Liver (tissue), 9 donors: ENCODE measurements around the gene EEFSEC. TPM values are rescaled to one million over a fixed set of nuclear protein-coding genes. Genes with fewer than 3 reads are reported as not detected.

Experiments used
- DNase-seq: peaks from one replicate; pipeline ENCODE4 v3.0.0-alpha.2; 2017; ENCODE audit warnings: low spot score
- H3K27ac ChIP-seq, 2 donors: one replicate each; pipeline ENCODE4 v1.7.0; 2013; ENCODE audit warnings: inconsistent platforms in 2 of 2, low read length in 2 of 2, control low read depth in 1 of 2, low read depth in 1 of 2, mild to moderate bottlenecking in 1 of 2
- H3K27me3 ChIP-seq, 4 donors: one replicate each; pipeline versions ENCODE4 v1.6.1 to v1.7.0; 2013; ENCODE audit warnings: low read length in 3 of 4, inconsistent platforms in 1 of 4, mild to moderate bottlenecking in 1 of 4, moderate library complexity in 1 of 4; ENCODE audit not compliant: control insufficient read depth in 4 of 4, insufficient read depth in 4 of 4
- H3K36me3 ChIP-seq, 4 donors: one replicate each; pipeline versions ENCODE4 v1.6.1 to v1.7.0; 2013; ENCODE audit warnings: low read length in 3 of 4, mild to moderate bottlenecking in 3 of 4, low read depth in 1 of 4, moderate library complexity in 1 of 4; ENCODE audit not compliant: control insufficient read depth in 4 of 4, insufficient read depth in 3 of 4
- H3K4me1 ChIP-seq, 4 donors: one replicate each; pipeline versions ENCODE4 v1.6.1 to v1.7.0; 2013; ENCODE audit warnings: low read length in 3 of 4, mild to moderate bottlenecking in 3 of 4, moderate library complexity in 1 of 4; ENCODE audit not compliant: control insufficient read depth in 4 of 4, insufficient read depth in 4 of 4
- H3K4me3 ChIP-seq, 3 donors: one replicate each; pipeline versions ENCODE4 v1.6.1 to v1.7.0; 2013; ENCODE audit warnings: low read length in 3 of 3, control low read depth in 1 of 3, low read depth in 1 of 3, mild to moderate bottlenecking in 1 of 3
- H3K9ac ChIP-seq, 2 donors: one replicate each; pipeline ENCODE4 v1.7.0; 2013; ENCODE audit warnings: low read length in 2 of 2, mild to moderate bottlenecking in 2 of 2, moderate library complexity in 2 of 2, control low read depth in 1 of 2, low read depth in 1 of 2
- H3K9me3 ChIP-seq, 4 donors: one replicate each; pipeline versions ENCODE4 v1.6.1 to v1.7.0; 2013; ENCODE audit warnings: low read length in 3 of 4; ENCODE audit not compliant: control insufficient read depth in 4 of 4
- EGR1 ChIP-seq, 2 donors: IDR thresholded peaks; 2 replicates each; pipeline ENCODE4 v1.6.1; 2016 to 2018; ENCODE audit warnings: antibody characterized with exemption in 2 of 2, low read depth in 2 of 2
- FOXA1 ChIP-seq: IDR thresholded peaks from 2 replicates; pipeline ENCODE4 v1.6.1; 2016; ENCODE audit warnings: antibody characterized with exemption
- FOXA2 ChIP-seq: IDR thresholded peaks from 2 replicates; pipeline ENCODE4 v1.6.1; 2016; ENCODE audit warnings: antibody characterized with exemption
- GABPA ChIP-seq, 2 donors: IDR thresholded peaks in 1 of 2; conservative IDR thresholded peaks in 1 of 2; 2 replicates each; pipeline ENCODE4 v1.6.1; 2016; ENCODE audit warnings: antibody characterized with exemption in 2 of 2, mild to moderate bottlenecking in 1 of 2, moderate library complexity in 1 of 2
- HNF4A ChIP-seq, 2 donors: conservative IDR thresholded peaks; 2 replicates each; pipeline ENCODE4 v1.6.1; 2016; ENCODE audit warnings: antibody characterized with exemption in 2 of 2, mild to moderate bottlenecking in 2 of 2
- HNF4G ChIP-seq: IDR thresholded peaks from 2 replicates; pipeline ENCODE4 v1.6.1; 2016; ENCODE audit warnings: antibody characterized with exemption
- JUND ChIP-seq, 2 donors: IDR thresholded peaks; 2 replicates each; pipeline ENCODE4 v1.6.1; 2016; ENCODE audit warnings: antibody characterized with exemption in 2 of 2
- NR2F2 ChIP-seq: IDR thresholded peaks from 2 replicates; pipeline ENCODE4 v1.6.1; 2016; ENCODE audit warnings: antibody characterized with exemption
- RAD21 ChIP-seq, 2 donors: IDR thresholded peaks; 2 replicates each; pipeline ENCODE4 v1.6.1; 2016; ENCODE audit warnings: antibody characterized with exemption in 2 of 2, mild to moderate bottlenecking in 2 of 2
- RXRA ChIP-seq, 2 donors: IDR thresholded peaks; 2 replicates each; pipeline ENCODE4 v1.6.1; 2017 to 2018; ENCODE audit warnings: antibody characterized with exemption in 2 of 2, mild to moderate bottlenecking in 1 of 2
- SP1 ChIP-seq: IDR thresholded peaks from 2 replicates; pipeline ENCODE4 v1.6.1; 2018; ENCODE audit warnings: antibody characterized with exemption, mild to moderate bottlenecking
- TAF1 ChIP-seq: conservative IDR thresholded peaks from 2 replicates; pipeline ENCODE4 v1.6.1; 2016; ENCODE audit warnings: antibody characterized with exemption, mild to moderate bottlenecking
- YY1 ChIP-seq: IDR thresholded peaks from 2 replicates; pipeline ENCODE4 v1.6.1; 2016; ENCODE audit warnings: antibody characterized with exemption, mild to moderate bottlenecking
- WGBS: extraction: QIAGEN DNeasy Blood & Tissue Kit; methylation state at CpG from one replicate; pipeline ENCODE4 v1.1.7; 2013; 5-methylcytosine and 5-hydroxymethylcytosine counted together
- polyA plus RNA-seq, 2 donors: library from polyadenylated mRNA; stranded (reverse) in 1 of 2; unstranded in 1 of 2; fragments of 200-250 nt in 1 of 2; fragments of >200 nt in 1 of 2; fragmentation: Nextera tagmentation in 1 of 2; extraction: Ambion mirVana in 1 of 2; gene quantifications; one replicate each; pipeline versions ENCODE4 v1.2.1 to v1.2.3, GENCODE V29; 2013 to 2015
- total RNA-seq, 2 donors: library from RNA; depleted of rRNA; stranded (reverse); fragments of >200 nt; gene quantifications; one replicate each; pipeline ENCODE4 v1.2.3, GENCODE V29; 2014
- TF ChIP-seq, protein P1 (sequence below): IDR thresholded peaks from 2 replicates; pipeline ENCODE4 v1.6.1; 2016; ENCODE audit warnings: antibody characterized with exemption, mild to moderate bottlenecking
- TF ChIP-seq, protein P2 (sequence below): IDR thresholded peaks from 2 replicates; pipeline ENCODE4 v1.6.1; 2016; ENCODE audit warnings: antibody characterized with exemption
- TF ChIP-seq, protein P3 (sequence below): IDR thresholded peaks from 2 replicates; pipeline ENCODE4 v1.6.1; 2016; ENCODE audit warnings: antibody characterized with exemption
- TF ChIP-seq, protein P4 (sequence below): fragments of 150-350 bp; IDR thresholded peaks from 2 replicates; pipeline ENCODE4 v1.5.1; 2017; ENCODE audit warnings: improper control_type of control experiment, low read depth, low read length; ENCODE audit not compliant: missing input control
- TF ChIP-seq, protein P5 (sequence below): IDR thresholded peaks from 2 replicates; pipeline ENCODE4 v1.6.1; 2016; ENCODE audit warnings: antibody characterized with exemption
- donor health status: healthy.
- donor health status: healthy.
- donor health status: healthy.
- donor health status: healthy.
- donor health status: healthy.

The EEFSEC gene
- total and polyA plus RNA-seq, 4 donors = 8.4 to 13.1 (median 10.7) TPM

- Histone ChIP-seq H3K27ac (no peak overlapping the region), H3K27me3 (no peaks in the 10 kb centered on the region), H3K4me3 (no peak overlapping the region), H3K9ac (no peak overlapping the region), H3K4me1 (peaks cover 5 to 20% (median 10%) of the 10 kb centered on the region in 4 donors), H3K36me3 (no peaks in the 10 kb centered on the region), H3K9me3 (no peaks in the 10 kb centered on the region)
- TF ChIP-seq JUND (IDR thresholded peaks at IDR 0.05) (no peak), FOXA2 (no peak), YY1 (no peak), RXRA (IDR thresholded peaks at IDR 0.05) (no peak), HNF4A (conservative IDR thresholded peaks at IDR 0.05) (no peak), EGR1 (IDR thresholded peaks at IDR 0.05; ENCODE audit: low read depth in 2 of 2) (no peak), HNF4G (no peak), RAD21 (IDR thresholded peaks at IDR 0.05) (no peak), GABPA (IDR thresholded peaks at IDR 0.05 in 1 of 2, conservative IDR thresholded peaks at IDR 0.05 in 1 of 2) (no peak), NR2F2 (no peak), FOXA1 (no peak), SP1 (no peak), TAF1 (no peak)
- TF ChIP-seq, protein P1, sequence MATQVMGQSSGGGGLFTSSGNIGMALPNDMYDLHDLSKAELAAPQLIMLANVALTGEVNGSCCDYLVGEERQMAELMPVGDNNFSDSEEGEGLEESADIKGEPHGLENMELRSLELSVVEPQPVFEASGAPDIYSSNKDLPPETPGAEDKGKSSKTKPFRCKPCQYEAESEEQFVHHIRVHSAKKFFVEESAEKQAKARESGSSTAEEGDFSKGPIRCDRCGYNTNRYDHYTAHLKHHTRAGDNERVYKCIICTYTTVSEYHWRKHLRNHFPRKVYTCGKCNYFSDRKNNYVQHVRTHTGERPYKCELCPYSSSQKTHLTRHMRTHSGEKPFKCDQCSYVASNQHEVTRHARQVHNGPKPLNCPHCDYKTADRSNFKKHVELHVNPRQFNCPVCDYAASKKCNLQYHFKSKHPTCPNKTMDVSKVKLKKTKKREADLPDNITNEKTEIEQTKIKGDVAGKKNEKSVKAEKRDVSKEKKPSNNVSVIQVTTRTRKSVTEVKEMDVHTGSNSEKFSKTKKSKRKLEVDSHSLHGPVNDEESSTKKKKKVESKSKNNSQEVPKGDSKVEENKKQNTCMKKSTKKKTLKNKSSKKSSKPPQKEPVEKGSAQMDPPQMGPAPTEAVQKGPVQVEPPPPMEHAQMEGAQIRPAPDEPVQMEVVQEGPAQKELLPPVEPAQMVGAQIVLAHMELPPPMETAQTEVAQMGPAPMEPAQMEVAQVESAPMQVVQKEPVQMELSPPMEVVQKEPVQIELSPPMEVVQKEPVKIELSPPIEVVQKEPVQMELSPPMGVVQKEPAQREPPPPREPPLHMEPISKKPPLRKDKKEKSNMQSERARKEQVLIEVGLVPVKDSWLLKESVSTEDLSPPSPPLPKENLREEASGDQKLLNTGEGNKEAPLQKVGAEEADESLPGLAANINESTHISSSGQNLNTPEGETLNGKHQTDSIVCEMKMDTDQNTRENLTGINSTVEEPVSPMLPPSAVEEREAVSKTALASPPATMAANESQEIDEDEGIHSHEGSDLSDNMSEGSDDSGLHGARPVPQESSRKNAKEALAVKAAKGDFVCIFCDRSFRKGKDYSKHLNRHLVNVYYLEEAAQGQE = no peak
- TF ChIP-seq, protein P2, sequence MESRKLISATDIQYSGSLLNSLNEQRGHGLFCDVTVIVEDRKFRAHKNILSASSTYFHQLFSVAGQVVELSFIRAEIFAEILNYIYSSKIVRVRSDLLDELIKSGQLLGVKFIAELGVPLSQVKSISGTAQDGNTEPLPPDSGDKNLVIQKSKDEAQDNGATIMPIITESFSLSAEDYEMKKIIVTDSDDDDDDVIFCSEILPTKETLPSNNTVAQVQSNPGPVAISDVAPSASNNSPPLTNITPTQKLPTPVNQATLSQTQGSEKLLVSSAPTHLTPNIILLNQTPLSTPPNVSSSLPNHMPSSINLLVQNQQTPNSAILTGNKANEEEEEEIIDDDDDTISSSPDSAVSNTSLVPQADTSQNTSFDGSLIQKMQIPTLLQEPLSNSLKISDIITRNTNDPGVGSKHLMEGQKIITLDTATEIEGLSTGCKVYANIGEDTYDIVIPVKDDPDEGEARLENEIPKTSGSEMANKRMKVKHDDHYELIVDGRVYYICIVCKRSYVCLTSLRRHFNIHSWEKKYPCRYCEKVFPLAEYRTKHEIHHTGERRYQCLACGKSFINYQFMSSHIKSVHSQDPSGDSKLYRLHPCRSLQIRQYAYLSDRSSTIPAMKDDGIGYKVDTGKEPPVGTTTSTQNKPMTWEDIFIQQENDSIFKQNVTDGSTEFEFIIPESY = no peak
- TF ChIP-seq, protein P3, sequence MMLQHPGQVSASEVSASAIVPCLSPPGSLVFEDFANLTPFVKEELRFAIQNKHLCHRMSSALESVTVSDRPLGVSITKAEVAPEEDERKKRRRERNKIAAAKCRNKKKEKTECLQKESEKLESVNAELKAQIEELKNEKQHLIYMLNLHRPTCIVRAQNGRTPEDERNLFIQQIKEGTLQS = no peak
- TF ChIP-seq, protein P4, sequence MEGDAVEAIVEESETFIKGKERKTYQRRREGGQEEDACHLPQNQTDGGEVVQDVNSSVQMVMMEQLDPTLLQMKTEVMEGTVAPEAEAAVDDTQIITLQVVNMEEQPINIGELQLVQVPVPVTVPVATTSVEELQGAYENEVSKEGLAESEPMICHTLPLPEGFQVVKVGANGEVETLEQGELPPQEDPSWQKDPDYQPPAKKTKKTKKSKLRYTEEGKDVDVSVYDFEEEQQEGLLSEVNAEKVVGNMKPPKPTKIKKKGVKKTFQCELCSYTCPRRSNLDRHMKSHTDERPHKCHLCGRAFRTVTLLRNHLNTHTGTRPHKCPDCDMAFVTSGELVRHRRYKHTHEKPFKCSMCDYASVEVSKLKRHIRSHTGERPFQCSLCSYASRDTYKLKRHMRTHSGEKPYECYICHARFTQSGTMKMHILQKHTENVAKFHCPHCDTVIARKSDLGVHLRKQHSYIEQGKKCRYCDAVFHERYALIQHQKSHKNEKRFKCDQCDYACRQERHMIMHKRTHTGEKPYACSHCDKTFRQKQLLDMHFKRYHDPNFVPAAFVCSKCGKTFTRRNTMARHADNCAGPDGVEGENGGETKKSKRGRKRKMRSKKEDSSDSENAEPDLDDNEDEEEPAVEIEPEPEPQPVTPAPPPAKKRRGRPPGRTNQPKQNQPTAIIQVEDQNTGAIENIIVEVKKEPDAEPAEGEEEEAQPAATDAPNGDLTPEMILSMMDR = no peak
- TF ChIP-seq, protein P5, sequence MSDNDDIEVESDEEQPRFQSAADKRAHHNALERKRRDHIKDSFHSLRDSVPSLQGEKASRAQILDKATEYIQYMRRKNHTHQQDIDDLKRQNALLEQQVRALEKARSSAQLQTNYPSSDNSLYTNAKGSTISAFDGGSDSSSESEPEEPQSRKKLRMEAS = no peak
- WGBS = 96% methylated on average over 11 of the region's 11 CpGs
- no peak for DNase-seq
Measured at GRCh38 chr3:128318275-128318941, 165.1 kb downstream of the EEFSEC start.
